Head of caudate nucleus (tissue), 42 donors: ENCODE data around the gene XNDC1N.
"Not testable (repeated sequence)": the region's sequence is repeated elsewhere in the genome, so short reads cannot be mapped to it uniquely, and the experiment has no call there.

Experiments
- DNase-seq, 42 donors: peaks; one replicate each; pipeline versions ENCODE4 v3.0.0 to v3.0.0-alpha.2; 2020 to 2021; ENCODE audit warnings: mixed read lengths in 7 of 42
- intact Hi-C: fragments of 100-400 bp; cut with DNase I; formaldehyde crosslinking; loops from one replicate; pipeline ENCODE4 v1.15.0; 2022

Gene XNDC1N

GRCh38 chr11:71888335-71889010 lies 39.9 kb downstream of the XNDC1N start:
- DNase-seq, intact Hi-C loops: not testable (repeated sequence)

DNA sequence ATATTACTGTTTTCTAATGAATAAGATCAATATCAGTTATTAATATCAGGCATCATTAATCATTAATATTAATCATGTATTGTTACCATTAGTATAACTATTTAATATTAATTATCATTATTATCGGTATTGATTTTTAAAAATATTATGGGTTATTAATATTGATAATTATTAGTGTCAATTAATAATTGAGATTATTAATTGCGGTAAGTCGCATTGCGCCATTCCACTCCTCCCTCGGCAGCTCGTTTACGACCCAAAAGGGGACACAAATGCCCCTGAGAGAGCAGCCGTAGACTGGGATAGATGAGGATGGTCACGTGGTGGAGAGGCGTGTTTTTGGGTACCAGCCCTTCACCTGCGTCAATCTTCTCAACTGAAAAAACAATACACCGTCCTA lies 42.6 kb downstream of the XNDC1N start:
- DNase-seq, intact Hi-C loops: not testable (repeated sequence)
